Ovary (tissue), 9 donors: ENCODE measurements around the gene WEE1. TPM values are rescaled to one million over a fixed set of nuclear protein-coding genes. Genes with fewer than 3 reads are reported as not detected.

ENCODE experiments used
- DNase-seq, 5 donors: peaks; one replicate each; pipeline ENCODE4 v3.0.0-alpha.2; 2019 to 2020
- H3K27ac ChIP-seq, 2 donors: fragments of 200-600 bp; one replicate each; pipeline versions ENCODE4 v1.5.1 to v1.8.0; 2019 to 2022
- H3K27me3 ChIP-seq: fragments of 200-600 bp; one replicate; pipeline ENCODE4 v1.8.0; 2022
- H3K36me3 ChIP-seq: fragments of 200-600 bp; sonication (generic); one replicate; pipeline ENCODE4 v1.5.1; 2019
- H3K4me1 ChIP-seq: one replicate; pipeline ENCODE4 v1.8.1; 2013; ENCODE audit warnings: mild to moderate bottlenecking, moderate library complexity; ENCODE audit not compliant: insufficient read depth
- H3K4me3 ChIP-seq: fragments of 200-600 bp; sonication (generic); one replicate; pipeline ENCODE4 v1.5.1; 2017
- H3K9me3 ChIP-seq, 2 donors: fragments of 200-600 bp in 1 of 2; sonication (generic) in 1 of 2; one replicate each; pipeline versions ENCODE4 v1.5.1 to v1.8.1; 2013 to 2019; ENCODE audit warnings: mild to moderate bottlenecking in 1 of 2, moderate library complexity in 1 of 2
- EP300 ChIP-seq: sonication (generic); formaldehyde crosslinking; IDR thresholded peaks from one replicate; pipeline ENCODE4 v1.6.1; 2017; ENCODE audit warnings: antibody characterized with exemption
- POLR2A ChIP-seq: fragments of 450-650 bp; IDR thresholded peaks from one replicate; pipeline ENCODE4 v1.6.1; 2017; ENCODE audit warnings: antibody characterized with exemption, mild to moderate bottlenecking, moderate library complexity
- WGBS, 3 donors: extraction: QIAGEN DNeasy Blood & Tissue Kit in 1 of 3; methylation state at CpG; one replicate each; pipeline versions ENCODE4 v1.1.5 to v1.1.7; 2013 to 2017; 5-methylcytosine and 5-hydroxymethylcytosine counted together
- intact Hi-C, 4 donors: fragments of 100-400 bp; cut with DNase I; formaldehyde crosslinking; loops; one replicate each; pipeline versions ENCODE4 v1.11.0 to v1.15.1; 2022 to 2023
- polyA plus RNA-seq, 2 donors: library from polyadenylated mRNA; stranded (reverse); fragments of 200-250 nt in 1 of 2; fragments of 350-450 nt in 1 of 2; fragmentation: Illumina TruSeq in 1 of 2; extraction: RNeasy Lipid Tissue Mini Kit (QIAGEN cat#74804) in 1 of 2; gene quantifications; one replicate each; pipeline ENCODE4 v1.2.3, GENCODE V29; 2013 to 2014
- total RNA-seq, 7 donors: library from RNA; depleted of rRNA in 2 of 7; stranded (reverse); fragments of >200 nt in 2 of 7; fragmentation: NEBNext Ultra II Directional in 3 of 7; extraction: Animal tissue kit (Norgen Biotek cat#: 25700) in 3 of 7; gene quantifications; one replicate each; pipeline versions ENCODE4 v1.1.0 to v1.2.4, GENCODE V29; 2016 to 2023
- TF ChIP-seq, protein P1 (sequence below), 3 donors: fragments of 450-650 bp in 2 of 3; fragments of 200-600 bp in 1 of 3; IDR thresholded peaks; one replicate each; pipeline versions ENCODE4 v1.5.1 to v1.8.0; 2016 to 2022; ENCODE audit warnings: antibody characterized with exemption in 3 of 3, mild to moderate bottlenecking in 1 of 3
- donor health status: DM: no; HTN: no; CAD: no; lungs with moderate emphysema.
- donor health status: DM: no; HTN: no; CAD: no.
- donor health status: Bipolar disorder and iron deficiency.
- donor health status: DM: yes; HTN: yes; CAD: no.
- donor health status: DM: no; HTN: no; CAD: no.
- donor health status: DM: yes; HTN: yes; CAD: no.

WEE1 gene
- total and polyA plus RNA-seq, 9 donors: 10.5 to 55.4 (median 21.6) TPM

DNA sequence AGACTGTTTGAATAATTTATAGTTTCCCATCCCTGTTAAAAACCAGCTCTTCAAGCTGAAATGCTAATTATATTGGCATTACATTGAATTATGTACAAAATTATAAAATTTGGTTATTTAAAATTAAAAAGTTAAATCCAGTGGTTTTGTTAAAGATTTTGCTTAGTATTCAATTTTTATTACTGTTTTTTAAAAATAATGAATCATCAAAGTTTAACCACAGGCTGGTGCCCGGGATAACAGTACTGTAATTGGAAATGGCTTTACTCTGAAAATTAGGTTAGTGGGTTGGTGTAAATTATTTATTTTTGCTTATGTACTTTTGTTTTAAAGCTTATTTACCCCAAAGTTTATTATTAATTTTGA lies 45.4 kb upstream of the WEE1 start:
- intact Hi-C loops: no loop called here
- WGBS, 3 donors: 58 to 67% (median 58%) methylated on average over 1 of the region's 1 CpG
- Histone ChIP-seq H3K27me3 (no peaks in the 10 kb centered on the region), H3K4me1 (peaks cover 2% of the 10 kb centered on the region), H3K36me3 (no peaks in the 10 kb centered on the region), H3K27ac (peak overlapping the region in 1 of 2 donors; percentile 17), H3K9me3 (no peaks in the 10 kb centered on the region), H3K4me3 (no peak overlapping the region)
- DNase-seq: no peak
- no peak for TF ChIP-seq POLR2A

DNA sequence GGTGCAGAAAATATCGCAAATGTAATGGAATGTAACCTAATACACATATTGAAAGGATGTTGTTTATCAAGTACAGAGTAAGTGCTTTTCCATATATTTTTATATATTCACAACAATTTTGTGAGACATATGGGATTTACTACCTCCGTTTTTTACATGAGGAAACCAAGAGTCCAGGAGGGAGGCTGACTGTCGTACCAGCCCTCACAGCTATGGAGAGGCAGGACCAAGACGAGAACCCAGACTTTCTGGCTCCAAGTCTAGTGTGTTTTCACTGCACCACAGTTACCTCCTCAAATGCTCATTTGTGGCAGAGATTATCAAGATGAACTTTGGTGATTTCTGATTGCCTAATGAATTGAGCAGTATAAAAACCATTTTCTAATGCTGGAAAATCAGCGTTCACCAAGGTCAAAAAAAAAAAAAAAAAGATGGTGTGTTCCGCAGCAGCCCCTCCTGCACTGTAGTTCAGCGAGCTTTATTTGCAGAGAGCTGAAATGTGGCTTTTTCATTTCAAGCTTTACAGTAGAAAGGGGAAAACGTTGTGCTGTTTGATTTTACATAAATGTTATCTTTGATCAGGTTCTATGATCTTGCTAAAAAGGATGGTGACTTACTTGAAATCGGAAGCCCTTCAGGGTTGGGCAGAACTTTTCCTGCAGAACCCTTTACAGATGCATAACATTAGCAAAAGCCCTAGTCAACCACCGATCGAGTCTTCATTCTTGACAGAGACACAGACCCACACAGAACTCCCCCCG lies 44.7 kb upstream of the WEE1 start:
- no peak overlapping the region for H3K27ac ChIP-seq
- H3K27me3 ChIP-seq: no peaks in the 10 kb centered on the region
- TF ChIP-seq EP300: no peak
- no peak for TF ChIP-seq POLR2A
- TF ChIP-seq, protein P1, sequence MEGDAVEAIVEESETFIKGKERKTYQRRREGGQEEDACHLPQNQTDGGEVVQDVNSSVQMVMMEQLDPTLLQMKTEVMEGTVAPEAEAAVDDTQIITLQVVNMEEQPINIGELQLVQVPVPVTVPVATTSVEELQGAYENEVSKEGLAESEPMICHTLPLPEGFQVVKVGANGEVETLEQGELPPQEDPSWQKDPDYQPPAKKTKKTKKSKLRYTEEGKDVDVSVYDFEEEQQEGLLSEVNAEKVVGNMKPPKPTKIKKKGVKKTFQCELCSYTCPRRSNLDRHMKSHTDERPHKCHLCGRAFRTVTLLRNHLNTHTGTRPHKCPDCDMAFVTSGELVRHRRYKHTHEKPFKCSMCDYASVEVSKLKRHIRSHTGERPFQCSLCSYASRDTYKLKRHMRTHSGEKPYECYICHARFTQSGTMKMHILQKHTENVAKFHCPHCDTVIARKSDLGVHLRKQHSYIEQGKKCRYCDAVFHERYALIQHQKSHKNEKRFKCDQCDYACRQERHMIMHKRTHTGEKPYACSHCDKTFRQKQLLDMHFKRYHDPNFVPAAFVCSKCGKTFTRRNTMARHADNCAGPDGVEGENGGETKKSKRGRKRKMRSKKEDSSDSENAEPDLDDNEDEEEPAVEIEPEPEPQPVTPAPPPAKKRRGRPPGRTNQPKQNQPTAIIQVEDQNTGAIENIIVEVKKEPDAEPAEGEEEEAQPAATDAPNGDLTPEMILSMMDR (IDR thresholded peaks at IDR 0.05): no peak
- H3K36me3 ChIP-seq: no peaks in the 10 kb centered on the region
- H3K9me3 ChIP-seq: no peaks in the 10 kb centered on the region
- WGBS, 3 donors: 65 to 81% (median 79%) methylated on average over 12 of the region's 12 CpGs
- DNase-seq: no peak
- peaks cover 2% of the 10 kb centered on the region for H3K4me1 ChIP-seq
- no peak overlapping the region for H3K4me3 ChIP-seq
- intact Hi-C loops: no loop called here

DNA sequence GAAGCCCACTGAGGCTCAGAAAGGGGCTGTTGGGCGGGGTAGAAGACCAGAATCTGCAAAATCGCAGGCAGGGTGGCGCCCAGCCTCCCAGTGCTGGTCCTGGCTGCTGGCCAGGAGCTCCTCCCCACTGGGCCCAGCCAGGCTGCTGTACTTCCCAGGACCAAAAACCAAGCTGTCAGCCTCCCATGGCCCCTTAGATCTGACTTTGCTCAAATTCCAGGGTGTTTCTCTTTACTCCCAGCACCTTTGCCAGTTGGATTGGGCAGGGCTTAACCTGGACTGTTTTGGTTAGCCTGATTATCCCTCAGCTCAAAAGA lies 44.2 kb upstream of the WEE1 start:
- Histone ChIP-seq H3K27me3 (no peaks in the 10 kb centered on the region), H3K9me3 (no peaks in the 10 kb centered on the region), H3K27ac (no peak overlapping the region), H3K36me3 (no peaks in the 10 kb centered on the region), H3K4me1 (peaks cover 2% of the 10 kb centered on the region), H3K4me3 (no peak overlapping the region)
- WGBS, 3 donors: 66 to 85% (median 81%) methylated on average over 3 of the region's 3 CpGs
- peak in 4 of 5 donors; percentile 24 to 56 (median 33) for DNase-seq
- TF ChIP-seq, protein P1 (IDR thresholded peaks at IDR 0.05): no peak
- intact Hi-C loops: no loop called here

DNA sequence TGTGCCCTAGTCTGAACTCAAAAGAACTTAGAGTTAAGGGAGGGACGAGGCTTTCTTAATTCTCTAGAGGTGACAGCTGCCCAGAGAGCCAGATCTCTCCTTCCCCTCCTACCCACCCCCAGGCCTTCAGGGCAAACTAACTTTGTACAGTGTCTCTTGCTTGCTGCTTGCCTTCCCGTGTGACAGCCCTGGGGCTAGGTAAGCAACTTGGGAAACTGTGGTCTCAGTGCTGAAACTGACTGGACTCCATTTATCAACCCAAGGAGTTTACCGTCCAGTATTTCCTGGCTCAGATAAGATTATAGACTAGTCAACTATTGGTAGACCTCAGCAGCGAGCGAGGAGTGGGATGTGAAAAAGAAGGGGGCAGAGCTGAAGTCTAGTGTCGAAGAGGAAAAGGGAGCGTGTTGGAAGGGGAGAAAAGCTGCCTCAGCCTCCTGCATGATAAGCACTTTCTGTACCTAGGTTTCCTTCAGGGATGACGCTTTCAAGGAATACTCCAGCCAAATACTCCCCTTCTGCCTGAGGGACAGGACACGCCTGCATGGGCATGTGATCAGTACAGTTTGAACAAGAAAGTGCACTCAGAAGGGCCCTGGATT lies 43.3 kb upstream of the WEE1 start:
- 42 to 66% (median 63%) methylated on average over 9 of the region's 9 CpGs for WGBS, 3 donors
- H3K27ac ChIP-seq: no peak overlapping the region
- DNase-seq: no peak
- intact Hi-C loops: no loop called here
- no peaks in the 10 kb centered on the region for H3K9me3 ChIP-seq
- TF ChIP-seq POLR2A: no peak
- peaks cover 2% of the 10 kb centered on the region for H3K4me1 ChIP-seq
- no peak overlapping the region for H3K4me3 ChIP-seq
- H3K36me3 ChIP-seq: no peaks in the 10 kb centered on the region
- H3K27me3 ChIP-seq: no peaks in the 10 kb centered on the region

DNA sequence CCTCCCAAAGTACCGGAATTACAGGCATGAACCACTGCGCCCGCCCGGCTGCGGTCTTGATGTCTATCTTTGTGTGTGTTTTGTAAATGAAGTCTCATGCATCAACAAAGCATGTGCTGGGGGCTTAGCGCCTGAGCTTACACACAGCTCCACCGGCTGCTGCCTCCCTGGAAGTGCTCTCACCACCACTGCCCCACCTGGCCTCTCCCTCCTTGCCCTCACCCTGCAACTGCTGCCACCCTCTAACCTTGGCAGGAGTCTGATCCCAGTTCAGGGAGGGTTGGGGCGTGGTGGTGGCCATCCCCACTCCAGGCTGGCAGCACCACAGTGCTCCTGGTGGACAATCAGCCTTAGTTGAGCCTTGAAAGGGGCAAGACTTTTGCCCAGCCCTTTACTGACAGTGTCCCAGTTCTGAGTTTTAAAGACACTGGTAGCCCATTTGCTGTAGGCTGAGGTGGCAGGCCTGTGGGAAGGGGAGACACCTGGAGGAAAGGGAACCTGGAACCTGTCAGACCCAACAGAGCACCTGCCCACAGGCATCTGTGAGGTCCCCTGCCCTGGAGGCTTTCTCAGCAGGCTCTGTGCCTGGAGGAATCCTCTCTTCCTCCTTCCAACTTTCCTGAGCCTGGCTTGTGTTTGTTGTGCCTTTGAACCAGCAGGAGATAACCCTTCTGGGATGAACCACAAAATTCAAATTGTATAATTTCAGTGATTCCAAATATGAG lies 42.4 kb upstream of the WEE1 start:
- Histone ChIP-seq H3K4me1 (peaks cover 2% of the 10 kb centered on the region), H3K27me3 (no peaks in the 10 kb centered on the region), H3K27ac (no peak overlapping the region), H3K4me3 (no peak overlapping the region), H3K36me3 (no peaks in the 10 kb centered on the region), H3K9me3 (no peaks in the 10 kb centered on the region)
- WGBS, 3 donors: 92 to 97% (median 97%) methylated on average over 8 of the region's 8 CpGs
- DNase-seq: no peak
- intact Hi-C loops: no loop called here
- TF ChIP-seq EP300: no peak
- no peak for TF ChIP-seq POLR2A
- TF ChIP-seq, protein P1 (IDR thresholded peaks at IDR 0.05): no peak
